ENCODE data around the gene LCMT1.

The LCMT1 gene

DNA sequence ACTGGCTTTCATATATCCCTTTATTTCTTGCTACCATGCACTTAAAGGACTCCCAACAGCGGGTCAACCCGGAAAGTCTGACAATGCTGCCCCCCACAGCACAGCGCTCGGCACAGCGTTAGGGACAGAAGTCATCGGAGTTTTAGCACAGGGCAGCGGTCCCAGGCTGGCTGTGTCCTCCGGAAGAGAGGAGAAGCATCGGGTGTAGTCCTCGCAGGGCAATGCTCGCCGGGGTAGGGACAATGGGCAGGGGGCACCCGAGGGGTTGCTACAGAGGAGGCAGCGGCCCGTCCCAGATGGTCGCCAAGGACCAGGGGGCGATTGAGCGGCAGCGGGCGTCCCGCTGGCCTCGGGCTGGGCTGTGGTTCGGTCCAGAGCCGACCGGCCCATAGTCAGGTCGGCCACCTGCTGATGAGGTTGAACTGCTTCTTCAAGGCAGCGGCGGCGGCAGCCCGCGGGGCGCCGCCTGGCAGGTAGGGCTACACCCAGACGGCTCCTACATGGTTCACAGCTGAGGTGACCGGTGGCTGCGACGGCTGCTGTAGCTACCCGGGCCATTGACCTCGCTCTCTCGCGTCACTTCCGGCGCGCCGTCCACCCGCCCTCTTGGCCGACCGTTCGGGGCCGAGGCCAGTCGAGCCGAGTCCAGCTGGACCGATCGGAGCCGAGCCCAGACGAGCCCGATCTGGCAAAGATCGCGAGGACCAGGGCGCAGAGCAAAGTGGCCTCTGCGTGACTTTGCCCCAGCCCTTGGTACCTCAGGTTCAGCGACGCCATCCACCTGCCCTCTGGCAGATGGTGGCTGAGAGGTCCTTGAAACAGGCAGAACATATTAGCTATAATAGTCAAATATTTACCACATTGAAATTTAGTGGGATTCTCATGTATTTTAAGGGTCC, 4.7 kb upstream of the LCMT1 start:
- Histone ChIP-seq H3K9ac (peak overlapping the region; percentile 6 to 80 (median 53); a peak in 19 of 22 replicates), H3K9me3 (replicated peaks in 1 of 11) (0 out of 22 replicates have a peak, but pooled peaks cover 0 to 10% (median 0%) of the 10 kb centered on the region in 11 experiments), H4K20me1 (peaks cover 0 to 5% (median 0%) of the 10 kb centered on the region in 11 experiments; a peak in 2 of 22 replicates), H3K27ac (peak overlapping the region in 5 of 11 experiments; percentile 4 to 69 (median 54); a peak in 7 of 22 replicates), H3K36me3 (peaks cover 0 to 5% (median 0%) of the 10 kb centered on the region in 11 experiments; a peak in 1 of 22 replicates), H3K4me3 (peak overlapping the region; percentile 51 to 75 (median 59)), H3K4me2 (peak overlapping the region; percentile 80 to 98 (median 87)), H3K4me1 (peaks cover 21 to 30% (median 26%) of the 10 kb centered on the region in 10 experiments), H3K27me3 (peaks cover 27 to 42% (median 40%) of the 10 kb centered on the region in 11 experiments)
- TF ChIP-seq Cebpa-rat (IDR thresholded peaks at IDR 0.05), result no peak

DNA sequence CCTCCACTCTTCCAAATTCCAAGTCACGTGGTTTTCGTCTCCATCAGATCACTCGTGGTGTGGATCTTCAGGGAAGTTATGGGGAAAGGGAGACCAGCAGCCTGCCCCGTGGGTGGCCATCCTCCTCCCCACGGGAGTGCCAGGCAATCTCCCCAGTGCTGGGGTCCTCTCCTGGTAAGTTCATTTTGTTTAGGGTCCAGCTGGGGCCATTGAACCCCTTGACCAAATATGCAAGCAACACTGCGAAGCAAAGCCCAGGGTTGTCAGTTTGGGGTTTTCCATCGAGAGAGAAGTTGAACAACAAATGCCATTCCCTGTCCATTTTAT, 4.1 kb upstream of the LCMT1 start:
- Histone ChIP-seq H4K20me1 (peaks cover 0 to 11% (median 0%) of the 10 kb centered on the region in 11 experiments; a peak in 2 of 22 replicates), H3K27ac (peak overlapping the region in 1 of 11 experiments; percentile 69; a peak in 2 of 22 replicates), H3K4me1 (peaks cover 26 to 34% (median 31%) of the 10 kb centered on the region in 10 experiments), H3K4me2 (peak overlapping the region; percentile 80 to 98 (median 87)), H3K9ac (peak overlapping the region in 2 of 11 experiments; percentile 53 to 80; a peak in 5 of 22 replicates), H3K9me3 (replicated peaks in 1 of 11) (0 out of 22 replicates have a peak, but pooled peaks cover 0 to 10% (median 0%) of the 10 kb centered on the region in 11 experiments), H3K4me3 (peak overlapping the region in 8 of 10 experiments; percentile 54 to 75 (median 64); a peak in 14 of 20 replicates), H3K36me3 (peaks cover 0 to 5% (median 0%) of the 10 kb centered on the region in 11 experiments; a peak in 1 of 22 replicates), H3K27me3 (peaks cover 27 to 42% (median 40%) of the 10 kb centered on the region in 11 experiments)
- no peak for TF ChIP-seq Cebpa-rat (IDR thresholded peaks at IDR 0.05)

DNA sequence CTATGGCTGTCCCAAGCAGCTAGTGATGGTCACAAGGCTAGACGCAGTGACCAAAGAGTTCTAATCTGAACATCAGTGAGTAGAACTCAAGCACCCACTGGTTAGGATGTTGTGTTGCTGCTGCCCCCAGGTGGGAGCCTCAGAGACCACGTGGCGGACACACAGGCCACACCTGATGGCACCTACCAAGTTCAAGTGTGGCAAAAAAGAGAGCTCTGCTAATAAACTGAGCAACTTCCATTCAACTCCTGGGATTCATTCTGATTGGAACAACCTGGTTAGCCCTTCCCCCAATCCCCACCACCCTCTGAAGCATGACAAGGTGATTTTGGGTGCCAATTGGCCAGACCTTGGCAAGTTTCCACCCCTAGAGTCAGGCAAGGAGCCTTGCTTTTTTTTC, 3.5 kb upstream of the LCMT1 start:
- no peak overlapping the region for H3K9ac ChIP-seq
- no peak overlapping the region for H3K4me2 ChIP-seq
- no peak overlapping the region for H3K4me3 ChIP-seq

DNA sequence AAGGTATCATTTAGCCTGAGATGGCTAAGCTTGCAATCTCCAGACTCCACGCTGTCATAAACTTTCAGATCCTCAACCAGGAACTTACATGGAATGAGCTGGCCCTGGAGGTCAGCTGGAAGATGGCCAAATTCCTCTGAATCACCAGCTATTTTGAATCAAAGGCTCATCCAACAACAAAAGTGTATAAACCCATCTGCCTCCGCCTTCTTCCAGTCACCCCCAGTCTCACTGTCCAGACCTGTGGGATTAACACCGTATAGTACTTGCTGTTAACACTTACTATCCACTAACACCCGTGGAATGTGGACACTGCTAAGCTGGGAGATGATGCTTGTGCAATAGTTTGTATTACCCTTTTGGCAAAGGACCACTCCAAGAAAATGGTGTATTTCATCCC, 1.9 kb upstream of the LCMT1 start:
- Histone ChIP-seq H4K20me1 (peaks cover 0 to 19% (median 4%) of the 10 kb centered on the region in 11 experiments; a peak in 10 of 22 replicates), H3K9ac (no peak overlapping the region), H3K27ac (no peak overlapping the region; a peak in 1 of 22 replicates), H3K9me3 (replicated peaks in 1 of 11) (0 out of 22 replicates have a peak, but pooled peaks cover 0 to 10% (median 0%) of the 10 kb centered on the region in 11 experiments), H3K4me3 (no peak overlapping the region), H3K27me3 (peaks cover 27 to 42% (median 40%) of the 10 kb centered on the region in 11 experiments), H3K36me3 (peaks cover 0 to 10% (median 4%) of the 10 kb centered on the region in 11 experiments; a peak in 7 of 22 replicates), H3K4me1 (peaks cover 32 to 52% (median 41%) of the 10 kb centered on the region in 10 experiments), H3K4me2 (peak overlapping the region in 10 of 11 experiments; percentile 70 to 91 (median 85); a peak in 18 of 22 replicates)
- TF ChIP-seq Cebpa-rat (IDR thresholded peaks at IDR 0.05), result no peak

More for the DNA sequence above, 3.5 kb upstream of the LCMT1 start:
- Histone ChIP-seq H3K9me3 (replicated peaks in 1 of 11) (0 out of 22 replicates have a peak, but pooled peaks cover 0 to 10% (median 0%) of the 10 kb centered on the region in 11 experiments), H3K27ac (no peak overlapping the region), H3K4me1 (peaks cover 32 to 40% (median 37%) of the 10 kb centered on the region in 10 experiments), H4K20me1 (peaks cover 0 to 11% (median 0%) of the 10 kb centered on the region in 11 experiments; a peak in 3 of 22 replicates), H3K27me3 (peaks cover 27 to 42% (median 40%) of the 10 kb centered on the region in 11 experiments), H3K36me3 (peaks cover 0 to 4% (median 0%) of the 10 kb centered on the region in 11 experiments; a peak in 1 of 22 replicates)
- no peak for TF ChIP-seq Cebpa-rat (IDR thresholded peaks at IDR 0.05)

DNA sequence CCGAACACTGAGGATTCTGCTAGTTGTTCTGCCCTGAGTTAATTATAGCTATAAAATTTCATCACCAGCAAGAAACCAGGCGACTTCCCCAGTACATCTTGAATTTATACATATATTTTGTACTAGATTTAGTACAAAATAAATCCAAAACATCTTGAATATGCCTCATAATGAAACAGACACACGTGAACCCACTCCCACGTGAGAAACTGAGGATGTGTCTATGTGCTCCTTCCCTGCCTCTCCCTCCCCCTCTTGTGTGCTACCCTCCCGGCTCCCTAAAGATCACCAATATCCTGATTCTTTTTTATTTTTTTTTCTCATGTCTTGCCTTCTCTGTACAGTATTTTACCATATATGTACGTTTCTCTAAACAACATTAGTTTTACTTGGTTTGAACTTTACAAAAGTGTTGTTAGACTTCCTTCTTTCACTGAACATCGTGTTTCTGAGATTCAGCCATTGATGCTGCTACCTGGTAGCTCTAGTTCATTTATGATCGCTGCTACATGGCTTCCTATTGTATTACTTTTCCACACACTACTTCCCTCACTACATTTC, 1.1 kb upstream of the LCMT1 start:
- Histone ChIP-seq H3K27me3 (peaks cover 25 to 34% (median 33%) of the 10 kb centered on the region in 11 experiments), H3K4me2 (peak overlapping the region; percentile 70 to 97 (median 85)), H3K9ac (peak overlapping the region; percentile 72 to 86 (median 83)), H3K36me3 (peaks cover 0 to 16% (median 9%) of the 10 kb centered on the region in 11 experiments; a peak in 7 of 22 replicates), H3K27ac (peak overlapping the region; percentile 46 to 87 (median 76); a peak in 21 of 22 replicates), H3K9me3 (replicated peaks in 1 of 11) (0 out of 22 replicates have a peak, but pooled peaks cover 0 to 10% (median 0%) of the 10 kb centered on the region in 11 experiments), H4K20me1 (peaks cover 0 to 27% (median 10%) of the 10 kb centered on the region in 11 experiments; a peak in 11 of 22 replicates), H3K4me3 (peak overlapping the region; percentile 77 to 95 (median 84)), H3K4me1 (peaks cover 32 to 52% (median 41%) of the 10 kb centered on the region in 10 experiments)
- no peak for TF ChIP-seq Cebpa-rat (IDR thresholded peaks at IDR 0.05)

DNA sequence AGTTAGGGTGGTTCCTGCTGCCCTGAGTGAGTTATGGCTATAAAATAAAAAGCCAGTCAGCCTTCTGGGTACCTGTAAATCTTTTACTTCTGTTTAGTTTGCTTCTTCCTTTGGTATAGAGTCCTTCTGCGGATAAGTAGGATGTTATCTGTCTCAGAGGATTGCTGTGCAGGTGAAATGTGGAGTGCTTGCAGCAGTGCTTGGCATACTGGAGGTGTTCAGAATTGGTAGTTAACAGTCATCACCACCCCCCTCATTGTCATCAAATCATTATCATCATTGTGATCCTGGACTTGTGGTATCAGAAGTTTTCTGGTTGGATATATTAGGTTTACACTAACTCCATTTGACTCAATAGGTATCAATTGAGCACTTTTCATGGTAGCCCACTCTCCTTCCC, 2.6 kb downstream of the LCMT1 start:
- H4K20me1 ChIP-seq, result peaks cover 7 to 53% (median 28%) of the 10 kb centered on the region in 11 experiments; a peak in 15 of 22 replicates

DNA sequence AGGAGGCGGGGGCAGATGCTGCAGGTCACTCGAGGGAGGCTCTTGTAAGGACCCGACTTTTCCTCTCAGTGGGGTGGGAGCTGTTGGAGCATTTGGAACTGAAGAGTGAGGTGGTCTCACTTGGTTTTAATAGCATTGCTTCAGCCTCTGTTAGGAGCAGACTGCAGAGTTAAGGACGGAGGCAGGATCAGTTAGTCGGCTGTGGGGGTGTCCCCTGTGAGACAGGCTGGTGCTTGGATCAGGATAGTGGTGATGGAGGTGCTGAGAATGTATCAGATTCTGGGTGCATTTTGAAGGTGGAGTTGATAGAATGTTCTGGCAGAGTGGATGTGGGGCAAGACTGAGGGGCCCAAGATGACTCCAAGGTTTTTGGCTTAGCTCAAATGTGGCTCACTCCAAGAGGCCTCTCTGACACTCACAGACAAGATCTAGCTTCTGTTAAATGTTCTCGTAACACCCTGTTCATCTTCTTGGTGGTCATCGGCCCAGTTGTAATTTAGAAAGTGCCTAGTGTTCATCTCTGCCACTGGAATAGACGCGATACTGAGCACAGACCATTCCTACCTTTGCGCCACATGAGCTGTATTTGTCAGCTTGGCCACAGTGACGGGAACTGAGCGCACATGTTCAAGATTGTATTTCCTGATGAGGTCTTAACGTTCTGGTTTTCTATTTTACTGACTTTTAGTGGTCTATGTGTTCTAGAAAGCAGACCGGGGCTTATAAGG, 7.5 kb downstream of the LCMT1 start:
- no peak overlapping the region for H3K4me3 ChIP-seq
- H3K4me1 ChIP-seq, result peaks cover 0 to 26% (median 7%) of the 10 kb centered on the region in 10 experiments; a peak in 11 of 20 replicates
- no peak for TF ChIP-seq Cebpa-rat (IDR thresholded peaks at IDR 0.05)
- no peak overlapping the region for H3K4me2 ChIP-seq
- H3K9me3 ChIP-seq (replicated peaks in 1 of 11), result no peaks in the 10 kb centered on the region
- no peaks in the 10 kb centered on the region for H3K27me3 ChIP-seq
- no peak overlapping the region for H3K27ac ChIP-seq
- H3K36me3 ChIP-seq, result peaks cover 7 to 46% (median 27%) of the 10 kb centered on the region in 11 experiments; a peak in 19 of 22 replicates
- H4K20me1 ChIP-seq, result peaks cover 11 to 84% (median 34%) of the 10 kb centered on the region in 11 experiments; a peak in 16 of 22 replicates
- H3K9ac ChIP-seq, result no peak overlapping the region

More for the DNA sequence above, 2.6 kb downstream of the LCMT1 start:
- Histone ChIP-seq H3K36me3 (peaks cover 7 to 46% (median 27%) of the 10 kb centered on the region in 11 experiments; a peak in 19 of 22 replicates), H3K9ac (0 out of 22 replicates have a peak overlapping the region, but pooled peaks of 1 of the 11 experiments have one; percentile 21), H3K4me3 (no peak overlapping the region), H3K4me1 (peaks cover 23 to 43% (median 30%) of the 10 kb centered on the region in 10 experiments), H3K9me3 (replicated peaks in 1 of 11) (no peaks in the 10 kb centered on the region), H3K4me2 (no peak overlapping the region), H3K27ac (no peak overlapping the region), H3K27me3 (no peaks in the 10 kb centered on the region)
- TF ChIP-seq Cebpa-rat (IDR thresholded peaks at IDR 0.05), result no peak

Measured in BLaER1 treated with 17β-estradiol and CSF1 and Interleukin-3, amounts not matched to agents 10 nM and 100 nM (cell line).